OCI-LY7 (cell line): ENCODE measurements around the gene TRPM8. TPM values are rescaled to one million over a fixed set of nuclear protein-coding genes. Genes with fewer than 3 reads are reported as not detected.

Experiments used
- BruUV-seq: library from RNA; stranded (reverse); fragments of 400-500 nt; replicated peaks from 2 replicates; lab custom pipeline; 2021; lab: Mats Ljungman, UMichigan
- CTCF ChIA-PET: fragments of 300-600 bp; sonication (Branson Sonifier 250); formaldehyde crosslinking; loops from one replicate; lab custom pipeline; 2022; ENCODE audit warnings: antibody characterized with exemption; ENCODE audit not compliant: unreplicated experiment; lab: Charles Lee
- POLR2A ChIA-PET: fragments of 300-600 bp; sonication (Branson Sonifier 250); formaldehyde crosslinking; loops from one replicate; lab custom pipeline; 2022; ENCODE audit warnings: antibody characterized with exemption; lab: Charles Lee
- DNase-seq: peaks from one replicate; pipeline ENCODE4 v3.0.0-alpha.2; 2015; ENCODE audit warnings: low spot score
- H2AFZ ChIP-seq: fragments of 200-600 bp; sonication (generic), shearing (Covaris generic); 2 replicates; pipeline ENCODE4 v1.6.1; 2014; ENCODE audit warnings: mild to moderate bottlenecking, antibody characterized with exemption, low read length, moderate library complexity
- H3K27ac ChIP-seq: fragments of 200-600 bp; sonication (generic); 2 replicates; pipeline ENCODE4 v1.5.1; 2014; ENCODE audit warnings: mixed run types, low read depth, mild to moderate bottlenecking, moderate library complexity, low read length, inconsistent platforms; ENCODE audit not compliant: poor library complexity, severe bottlenecking
- H3K36me3 ChIP-seq: fragments of 200-600 bp; sonication (generic); 2 replicates; pipeline ENCODE4 v1.6.1; 2014; ENCODE audit warnings: mild to moderate bottlenecking, antibody characterized with exemption, low read length, moderate library complexity, mixed read lengths; ENCODE audit not compliant: insufficient read depth
- H3K4me1 ChIP-seq: fragments of 200-600 bp; sonication (generic); 2 replicates; pipeline ENCODE4 v1.5.1; 2014; ENCODE audit warnings: mild to moderate bottlenecking, low read length; ENCODE audit not compliant: insufficient read depth, poor library complexity, severe bottlenecking
- H3K4me2 ChIP-seq: fragments of 200-600 bp; sonication (generic); 2 replicates; pipeline ENCODE4 v1.6.1; 2014; ENCODE audit warnings: mild to moderate bottlenecking, low read length
- H3K4me3 ChIP-seq: fragments of 200-600 bp; sonication (generic); 2 replicates; pipeline ENCODE4 v1.5.1; 2014; ENCODE audit warnings: mild to moderate bottlenecking, low read depth, low read length; ENCODE audit not compliant: poor library complexity, severe bottlenecking
- H3K79me2 ChIP-seq: fragments of 200-600 bp; sonication (generic); 2 replicates; pipeline ENCODE4 v1.6.1; 2016; ENCODE audit warnings: low read depth, mild to moderate bottlenecking, low read length, moderate library complexity, mixed read lengths; ENCODE audit not compliant: insufficient read depth
- H3K9me2 ChIP-seq: fragments of 200-600 bp; sonication (generic); 2 replicates; pipeline ENCODE4 v1.6.1; 2016; ENCODE audit warnings: mild to moderate bottlenecking, low read length, mixed read lengths; ENCODE audit not compliant: insufficient read depth
- H3K9me3 ChIP-seq: fragments of 200-600 bp; sonication (generic); 2 replicates; pipeline ENCODE4 v1.6.1; 2014; ENCODE audit warnings: mild to moderate bottlenecking, mixed run types, low read length, mixed read lengths
- H4K20me1 ChIP-seq: fragments of 200-600 bp; sonication (generic); 2 replicates; pipeline ENCODE4 v1.6.1; 2014; ENCODE audit warnings: mild to moderate bottlenecking, antibody characterized with exemption, low read length, moderate library complexity, mixed read lengths; ENCODE audit not compliant: insufficient read depth
- EZH2phosphoT487 ChIP-seq: fragments of 200-600 bp; sonication (generic); IDR thresholded peaks from 2 replicates; pipeline ENCODE4 v1.6.1; 2018; ENCODE audit warnings: low read depth, borderline replicate concordance, mild to moderate bottlenecking, mixed run types, antibody characterized with exemption, low read length, moderate library complexity, mixed read lengths
- intact Hi-C: fragments of 100-400 bp; cut with micrococcal nuclease; formaldehyde crosslinking; loops from one replicate; pipeline ENCODE4 v1.10.0; 2022; ENCODE audit not compliant: unreplicated experiment
- total RNA-seq, 2 experiments: library from RNA; depleted of rRNA in 1 of 2; stranded (reverse); fragments of >200 nt in 1 of 2; shearing (Covaris generic) in 1 of 2; gene quantifications; 2 replicates each; pipeline ENCODE4 v1.2.3, GENCODE V29; 2014 to 2022
- TF ChIP-seq, protein P1 (sequence below): fragments of 200-600 bp; sonication (generic); conservative IDR thresholded peaks from 2 replicates; pipeline ENCODE4 v1.5.1; 2014; ENCODE audit warnings: mild to moderate bottlenecking, antibody characterized with exemption, low read length, moderate library complexity, mixed read lengths

Gene TRPM8
- total RNA-seq, 2 experiments from 2014 or later, result not detected

DNA sequence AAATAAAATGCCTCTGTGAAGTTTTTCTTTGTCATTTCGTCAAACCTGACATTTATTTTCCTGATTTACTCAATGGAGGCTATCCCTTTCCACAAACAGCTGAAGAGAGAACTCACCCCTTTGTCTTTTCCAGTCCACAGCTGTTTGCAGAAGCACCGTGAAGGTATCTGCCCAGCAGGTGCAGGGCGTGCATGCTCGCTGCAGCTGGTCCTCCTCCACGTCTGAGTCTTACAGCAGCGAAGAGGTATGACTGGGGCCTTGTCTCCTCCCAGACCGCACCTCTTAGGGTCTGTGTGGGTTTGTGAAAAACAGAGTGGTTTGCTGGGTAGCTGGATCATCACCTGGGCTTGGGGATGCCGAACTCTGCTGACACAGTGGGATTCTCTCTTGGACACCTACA lies 143.1 kb downstream of the TRPM8 start:
- Histone ChIP-seq H3K9me2 (no peaks in the 10 kb centered on the region), H3K9me3 (no peaks in the 10 kb centered on the region), H3K27ac (no peak overlapping the region), H3K4me2 (no peak overlapping the region), H3K4me1 (no peaks in the 10 kb centered on the region), H3K36me3 (no peaks in the 10 kb centered on the region), H4K20me1 (no peaks in the 10 kb centered on the region), H3K4me3 (no peak overlapping the region), H3K79me2 (no peaks in the 10 kb centered on the region), H2AFZ (no peak overlapping the region)
- TF ChIP-seq, protein P1, sequence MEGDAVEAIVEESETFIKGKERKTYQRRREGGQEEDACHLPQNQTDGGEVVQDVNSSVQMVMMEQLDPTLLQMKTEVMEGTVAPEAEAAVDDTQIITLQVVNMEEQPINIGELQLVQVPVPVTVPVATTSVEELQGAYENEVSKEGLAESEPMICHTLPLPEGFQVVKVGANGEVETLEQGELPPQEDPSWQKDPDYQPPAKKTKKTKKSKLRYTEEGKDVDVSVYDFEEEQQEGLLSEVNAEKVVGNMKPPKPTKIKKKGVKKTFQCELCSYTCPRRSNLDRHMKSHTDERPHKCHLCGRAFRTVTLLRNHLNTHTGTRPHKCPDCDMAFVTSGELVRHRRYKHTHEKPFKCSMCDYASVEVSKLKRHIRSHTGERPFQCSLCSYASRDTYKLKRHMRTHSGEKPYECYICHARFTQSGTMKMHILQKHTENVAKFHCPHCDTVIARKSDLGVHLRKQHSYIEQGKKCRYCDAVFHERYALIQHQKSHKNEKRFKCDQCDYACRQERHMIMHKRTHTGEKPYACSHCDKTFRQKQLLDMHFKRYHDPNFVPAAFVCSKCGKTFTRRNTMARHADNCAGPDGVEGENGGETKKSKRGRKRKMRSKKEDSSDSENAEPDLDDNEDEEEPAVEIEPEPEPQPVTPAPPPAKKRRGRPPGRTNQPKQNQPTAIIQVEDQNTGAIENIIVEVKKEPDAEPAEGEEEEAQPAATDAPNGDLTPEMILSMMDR, result no peak
- no peak for TF ChIP-seq EZH2phosphoT487
- no TSS peak for BruUV-seq
- intact Hi-C loops, result no loop called here
- ChIA-PET CTCF (no interaction called here), POLR2A (no interaction called here)
- no peak for DNase-seq

DNA sequence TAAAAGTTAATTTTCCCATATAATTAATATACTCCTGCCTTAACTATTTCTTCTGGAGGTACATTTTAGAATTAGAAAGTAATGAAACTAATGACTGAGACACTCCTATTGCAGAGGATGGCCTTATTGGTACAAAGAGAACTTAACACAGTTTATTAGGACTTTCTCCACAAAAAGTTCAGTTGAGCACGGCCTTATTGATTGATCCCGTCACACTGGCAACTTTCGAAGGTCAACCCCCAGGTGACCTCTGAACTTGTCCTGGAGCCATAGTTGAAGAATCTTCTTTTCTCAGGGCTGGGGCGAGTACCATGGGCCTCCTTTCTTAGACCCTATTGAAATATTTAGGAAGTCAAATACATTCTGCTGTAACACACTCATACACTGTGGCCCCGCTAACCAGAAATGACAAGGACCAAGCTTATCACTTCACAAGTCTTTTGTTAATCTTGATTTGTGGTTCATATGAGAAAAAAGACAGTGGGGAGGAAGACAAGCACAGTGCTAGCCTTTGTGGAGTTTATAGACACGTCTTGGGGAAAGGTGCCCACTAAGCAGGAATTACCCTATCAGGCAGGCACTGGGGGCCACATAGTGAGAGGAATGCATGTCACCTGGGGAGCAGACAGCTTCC lies 144.6 kb downstream of the TRPM8 start:
- Histone ChIP-seq H3K9me2 (no peaks in the 10 kb centered on the region), H2AFZ (no peak overlapping the region), H3K4me1 (no peaks in the 10 kb centered on the region), H4K20me1 (no peaks in the 10 kb centered on the region), H3K79me2 (no peaks in the 10 kb centered on the region), H3K27ac (no peak overlapping the region), H3K9me3 (no peaks in the 10 kb centered on the region), H3K36me3 (no peaks in the 10 kb centered on the region), H3K4me2 (no peak overlapping the region), H3K4me3 (no peak overlapping the region)
- ChIA-PET POLR2A (interaction anchor here (0.6 kb wide), 1 partner anchor 270 kb away, joined by 3 read pairs; no protein-coding TSS in a partner anchor), CTCF (no interaction called here)
- DNase-seq, result no peak
- no TSS peak for BruUV-seq
- intact Hi-C loops, result no loop called here
- TF ChIP-seq, protein P1, result no peak

DNA sequence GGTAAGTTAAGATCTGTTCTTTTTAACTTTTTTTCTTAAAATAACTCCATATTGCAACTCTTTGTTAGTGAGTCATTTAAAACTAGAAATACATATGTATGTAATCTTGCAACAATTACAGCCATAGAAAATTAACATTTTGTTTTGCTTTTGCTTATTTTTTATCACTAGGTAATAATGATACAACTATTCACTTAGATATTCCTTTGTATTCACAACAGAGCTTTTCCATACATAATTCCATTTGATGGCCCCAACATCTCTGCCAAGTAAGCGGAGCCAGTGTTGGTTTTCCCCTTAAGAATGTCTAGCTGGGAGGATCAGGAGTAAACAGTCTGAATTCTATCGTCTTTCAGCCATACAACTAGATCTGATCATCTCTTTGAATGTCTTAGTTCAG lies 149.4 kb downstream of the TRPM8 start:
- H2AFZ ChIP-seq, result no peak overlapping the region
- TF ChIP-seq, protein P1, result no peak
- no peak for TF ChIP-seq EZH2phosphoT487
- DNase-seq, result no peak
- no TSS peak for BruUV-seq
- POLR2A ChIA-PET, result interaction anchor here (0.6 kb wide), 1 partner anchor 8 kb away, joined by 5 read pairs; no protein-coding TSS in a partner anchor
- no peaks in the 10 kb centered on the region for H3K4me1 ChIP-seq
- H4K20me1 ChIP-seq, result no peaks in the 10 kb centered on the region
- no peaks in the 10 kb centered on the region for H3K9me2 ChIP-seq
- CTCF ChIA-PET, result no interaction called here
- no peaks in the 10 kb centered on the region for H3K79me2 ChIP-seq
- H3K27ac ChIP-seq, result no peak overlapping the region
- intact Hi-C loops, result no loop called here
- no peak overlapping the region for H3K4me3 ChIP-seq
- H3K36me3 ChIP-seq, result no peaks in the 10 kb centered on the region
- H3K9me3 ChIP-seq, result no peaks in the 10 kb centered on the region
- no peak overlapping the region for H3K4me2 ChIP-seq
